C4-2B (cell line): ENCODE results near the gene KBTBD8.

Experiments used
- CTCF ChIP-seq: fragments of 450-650 bp; conservative IDR thresholded peaks from 2 replicates; pipeline ENCODE4 v1.5.1; 2017; ENCODE audit warnings: mild to moderate bottlenecking
- ZFX ChIP-seq: fragments of 450-650 bp; IDR thresholded peaks from 2 replicates; pipeline ENCODE4 v1.6.1; 2017

GRCh38 chr3:67005974-67006373 is 7.9 kb downstream of the KBTBD8 start:
- TF ChIP-seq CTCF (no peak), ZFX (no peak)
